ENCODE data around the gene MARK3.

The MARK3 gene

DNA sequence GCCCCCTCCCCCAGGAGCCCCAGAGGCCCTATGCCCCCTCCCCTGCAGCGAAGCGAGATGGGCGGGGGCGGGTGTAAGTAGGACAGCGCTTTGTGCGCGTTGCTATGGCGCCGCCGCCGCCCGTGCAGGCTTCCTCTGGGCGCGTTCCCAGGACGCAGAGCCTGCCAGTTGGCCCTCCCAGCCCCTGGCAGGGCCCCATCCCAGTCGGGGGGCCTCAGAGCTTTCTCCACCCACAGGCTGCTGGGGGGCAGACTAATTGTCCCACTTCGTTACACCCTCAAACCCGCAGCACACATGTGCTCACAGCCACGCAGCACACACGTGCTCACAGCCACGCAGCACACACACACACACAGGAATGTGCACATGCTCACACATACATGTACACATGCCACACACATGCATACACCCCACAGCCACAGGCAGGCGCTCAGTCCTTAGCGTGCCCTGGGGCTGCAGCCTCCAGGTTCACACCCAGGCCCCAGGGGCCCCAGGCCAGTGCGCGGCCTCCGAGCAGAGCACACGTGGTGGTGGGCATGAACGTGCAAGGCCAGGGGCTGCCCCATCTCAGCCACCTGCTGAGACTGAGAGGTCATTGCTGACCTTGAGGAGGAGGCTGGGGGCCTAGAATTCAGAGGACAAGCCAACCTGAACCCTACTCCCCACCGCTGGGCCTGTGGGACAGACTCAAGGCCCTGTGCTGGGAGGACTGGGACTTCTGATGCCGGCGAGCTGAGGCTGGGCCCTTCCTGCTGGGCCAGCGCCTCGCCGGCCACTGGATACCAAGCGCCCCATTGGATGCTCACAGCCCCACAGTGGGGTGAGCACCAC, 159.4 kb downstream of the MARK3 start:
- no peaks in the 10 kb centered on the region for H3K79me2 ChIP-seq (ENCODE audit: insufficient read depth, low read length)
- no peaks in the 10 kb centered on the region for H3K4me1 ChIP-seq (ENCODE audit: insufficient read depth, low read length)
- H3K4me2 ChIP-seq (ENCODE audit: insufficient read depth, low read length) = no peak overlapping the region
- no peaks in the 10 kb centered on the region for H3K27me3 ChIP-seq (ENCODE audit: insufficient read depth, low read length, poor library complexity)
- no peaks in the 10 kb centered on the region for H3K36me3 ChIP-seq (ENCODE audit: insufficient read depth, low read length)
- H2AFZ ChIP-seq (ENCODE audit: low read depth, low read length) = no peak overlapping the region
- DNase-seq (no peak), ATAC-seq (ENCODE audit: insufficient read depth, low read depth) (no peak)
- no peak overlapping the region for H3K9ac ChIP-seq (ENCODE audit: low read depth, low read length)
- H3K4me3 ChIP-seq (ENCODE audit: low read depth in 1 of 2, low read length in 2 of 2) = no peak overlapping the region
- H3K27ac ChIP-seq (ENCODE audit: low read length) = no peak overlapping the region
- H3K9me3 ChIP-seq (ENCODE audit: insufficient read depth, low read length, severe bottlenecking) = no peaks in the 10 kb centered on the region
- peaks cover 49% of the 10 kb centered on the region for H4K20me1 ChIP-seq (ENCODE audit: insufficient read depth, low read length)
- TF ChIP-seq, protein P1, sequence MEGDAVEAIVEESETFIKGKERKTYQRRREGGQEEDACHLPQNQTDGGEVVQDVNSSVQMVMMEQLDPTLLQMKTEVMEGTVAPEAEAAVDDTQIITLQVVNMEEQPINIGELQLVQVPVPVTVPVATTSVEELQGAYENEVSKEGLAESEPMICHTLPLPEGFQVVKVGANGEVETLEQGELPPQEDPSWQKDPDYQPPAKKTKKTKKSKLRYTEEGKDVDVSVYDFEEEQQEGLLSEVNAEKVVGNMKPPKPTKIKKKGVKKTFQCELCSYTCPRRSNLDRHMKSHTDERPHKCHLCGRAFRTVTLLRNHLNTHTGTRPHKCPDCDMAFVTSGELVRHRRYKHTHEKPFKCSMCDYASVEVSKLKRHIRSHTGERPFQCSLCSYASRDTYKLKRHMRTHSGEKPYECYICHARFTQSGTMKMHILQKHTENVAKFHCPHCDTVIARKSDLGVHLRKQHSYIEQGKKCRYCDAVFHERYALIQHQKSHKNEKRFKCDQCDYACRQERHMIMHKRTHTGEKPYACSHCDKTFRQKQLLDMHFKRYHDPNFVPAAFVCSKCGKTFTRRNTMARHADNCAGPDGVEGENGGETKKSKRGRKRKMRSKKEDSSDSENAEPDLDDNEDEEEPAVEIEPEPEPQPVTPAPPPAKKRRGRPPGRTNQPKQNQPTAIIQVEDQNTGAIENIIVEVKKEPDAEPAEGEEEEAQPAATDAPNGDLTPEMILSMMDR (IDR thresholded peaks at IDR 0.05; ENCODE audit: borderline replicate concordance, extremely low read depth, low read length, poor library complexity, severe bottlenecking) = no peak
- TF ChIP-seq EZH2 (IDR thresholded peaks at IDR 0.05; ENCODE audit: borderline replicate concordance, low read depth, low read length, severe bottlenecking) = no peak

DNA sequence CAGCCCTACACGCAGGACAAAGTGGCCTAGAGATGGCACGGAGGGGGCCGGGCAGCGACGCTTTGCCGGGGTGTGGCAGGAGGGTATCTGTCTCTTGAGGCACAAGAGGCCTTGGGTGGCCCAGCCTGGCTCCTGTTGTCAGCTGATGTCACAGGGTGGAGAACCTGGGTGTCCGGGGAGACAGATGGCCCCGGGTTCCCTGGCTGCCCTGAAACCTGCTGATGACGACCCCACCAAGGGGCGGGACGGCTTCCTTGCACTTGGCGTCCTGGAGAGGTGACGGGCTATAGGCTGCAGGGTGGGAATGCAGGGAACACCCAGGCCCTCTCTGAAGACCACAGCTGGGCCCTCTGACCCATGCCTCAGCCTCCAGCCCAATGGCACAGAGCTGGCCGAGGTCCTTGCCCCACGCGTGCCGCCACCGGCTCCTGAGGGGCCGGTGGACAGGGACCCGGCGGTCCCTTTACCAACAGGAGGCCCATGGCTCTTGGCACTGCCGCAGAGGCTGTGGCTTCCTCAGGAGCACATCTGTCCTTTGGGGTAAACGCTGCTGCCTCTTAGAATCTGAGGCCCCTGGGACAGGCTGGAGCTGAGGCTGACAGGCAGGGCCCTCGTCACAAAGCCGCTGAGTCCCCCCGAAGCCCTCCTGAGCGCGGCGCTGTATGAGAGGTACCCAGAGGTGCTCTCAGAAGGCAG, 160.2 kb downstream of the MARK3 start:
- H2AFZ ChIP-seq (ENCODE audit: low read depth, low read length) = no peak overlapping the region
- no peak overlapping the region for H3K4me2 ChIP-seq (ENCODE audit: insufficient read depth, low read length)
- H3K4me3 ChIP-seq (ENCODE audit: low read depth in 1 of 2, low read length in 2 of 2) = no peak overlapping the region
- H3K27ac ChIP-seq (ENCODE audit: low read length) = no peak overlapping the region
- no peak overlapping the region for H3K9ac ChIP-seq (ENCODE audit: low read depth, low read length)
- H3K9me3 ChIP-seq (ENCODE audit: insufficient read depth, low read length, severe bottlenecking) = no peaks in the 10 kb centered on the region
- DNase-seq = no peak
- TF ChIP-seq, protein P1 (IDR thresholded peaks at IDR 0.05; ENCODE audit: borderline replicate concordance, extremely low read depth, low read length, poor library complexity, severe bottlenecking) = no peak
- TF ChIP-seq EZH2 (IDR thresholded peaks at IDR 0.05; ENCODE audit: borderline replicate concordance, low read depth, low read length, severe bottlenecking) = no peak
- H3K36me3 ChIP-seq (ENCODE audit: insufficient read depth, low read length) = no peaks in the 10 kb centered on the region
- H3K79me2 ChIP-seq (ENCODE audit: insufficient read depth, low read length) = no peaks in the 10 kb centered on the region
- no peaks in the 10 kb centered on the region for H3K4me1 ChIP-seq (ENCODE audit: insufficient read depth, low read length)
- no peaks in the 10 kb centered on the region for H3K27me3 ChIP-seq (ENCODE audit: insufficient read depth, low read length, poor library complexity)
- peaks cover 53% of the 10 kb centered on the region for H4K20me1 ChIP-seq (ENCODE audit: insufficient read depth, low read length)
- ATAC-seq (ENCODE audit: insufficient read depth, low read depth) = no peak

GRCh38 chr14:103545915-103546651, 160.9 kb downstream of the MARK3 start:
- no peaks in the 10 kb centered on the region for H3K36me3 ChIP-seq (ENCODE audit: insufficient read depth, low read length)
- DNase-seq (no peak), ATAC-seq (ENCODE audit: insufficient read depth, low read depth) (no peak)
- H3K4me2 ChIP-seq (ENCODE audit: insufficient read depth, low read length) = no peak overlapping the region
- H3K4me1 ChIP-seq (ENCODE audit: insufficient read depth, low read length) = no peaks in the 10 kb centered on the region
- no peak overlapping the region for H3K4me3 ChIP-seq (ENCODE audit: low read depth in 1 of 2, low read length in 2 of 2)
- H4K20me1 ChIP-seq (ENCODE audit: insufficient read depth, low read length) = peaks cover 54% of the 10 kb centered on the region
- TF ChIP-seq EZH2 (IDR thresholded peaks at IDR 0.05; ENCODE audit: borderline replicate concordance, low read depth, low read length, severe bottlenecking) = no peak
- TF ChIP-seq, protein P1 (IDR thresholded peaks at IDR 0.05; ENCODE audit: borderline replicate concordance, extremely low read depth, low read length, poor library complexity, severe bottlenecking) = no peak
- H3K9me3 ChIP-seq (ENCODE audit: insufficient read depth, low read length, severe bottlenecking) = no peaks in the 10 kb centered on the region
- no peaks in the 10 kb centered on the region for H3K27me3 ChIP-seq (ENCODE audit: insufficient read depth, low read length, poor library complexity)
- H2AFZ ChIP-seq (ENCODE audit: low read depth, low read length) = no peak overlapping the region
- H3K9ac ChIP-seq (ENCODE audit: low read depth, low read length) = no peak overlapping the region
- H3K27ac ChIP-seq (ENCODE audit: low read length) = no peak overlapping the region
- H3K79me2 ChIP-seq (ENCODE audit: insufficient read depth, low read length) = no peaks in the 10 kb centered on the region

Measured in DND-41 (cell line).